Measurements from ENCODE around the gene ZNF865.

ZNF865 gene

GRCh38 chr19:55606471-55606787, 982 bp downstream of the ZNF865 start:
- no peak for TF ChIP-seq EZH2 (IDR thresholded peaks at IDR 0.05; ENCODE audit: borderline replicate concordance, low read length)
- TF ChIP-seq, protein P1, sequence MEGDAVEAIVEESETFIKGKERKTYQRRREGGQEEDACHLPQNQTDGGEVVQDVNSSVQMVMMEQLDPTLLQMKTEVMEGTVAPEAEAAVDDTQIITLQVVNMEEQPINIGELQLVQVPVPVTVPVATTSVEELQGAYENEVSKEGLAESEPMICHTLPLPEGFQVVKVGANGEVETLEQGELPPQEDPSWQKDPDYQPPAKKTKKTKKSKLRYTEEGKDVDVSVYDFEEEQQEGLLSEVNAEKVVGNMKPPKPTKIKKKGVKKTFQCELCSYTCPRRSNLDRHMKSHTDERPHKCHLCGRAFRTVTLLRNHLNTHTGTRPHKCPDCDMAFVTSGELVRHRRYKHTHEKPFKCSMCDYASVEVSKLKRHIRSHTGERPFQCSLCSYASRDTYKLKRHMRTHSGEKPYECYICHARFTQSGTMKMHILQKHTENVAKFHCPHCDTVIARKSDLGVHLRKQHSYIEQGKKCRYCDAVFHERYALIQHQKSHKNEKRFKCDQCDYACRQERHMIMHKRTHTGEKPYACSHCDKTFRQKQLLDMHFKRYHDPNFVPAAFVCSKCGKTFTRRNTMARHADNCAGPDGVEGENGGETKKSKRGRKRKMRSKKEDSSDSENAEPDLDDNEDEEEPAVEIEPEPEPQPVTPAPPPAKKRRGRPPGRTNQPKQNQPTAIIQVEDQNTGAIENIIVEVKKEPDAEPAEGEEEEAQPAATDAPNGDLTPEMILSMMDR (IDR thresholded peaks at IDR 0.05; ENCODE audit: low read length), result no peak
- H3K79me2 ChIP-seq (ENCODE audit: insufficient read depth, low read length), result no peaks in the 10 kb centered on the region
- no peaks in the 10 kb centered on the region for H3K9me3 ChIP-seq (ENCODE audit: low read length)
- peaks cover 19% of the 10 kb centered on the region for H3K36me3 ChIP-seq (ENCODE audit: insufficient read depth, low read length)
- H3K27ac ChIP-seq (ENCODE audit: low read depth, low read length, poor library complexity, severe bottlenecking), result peak overlapping the region; percentile 48
- no peaks in the 10 kb centered on the region for H3K9me2 ChIP-seq (ENCODE audit: low read depth, low read length)
- H3K4me2 ChIP-seq (ENCODE audit: low read length), result peak overlapping the region; percentile 89
- H3K27me3 ChIP-seq (ENCODE audit: insufficient read depth, low read length), result no peaks in the 10 kb centered on the region
- no peaks in the 10 kb centered on the region for H4K20me1 ChIP-seq (ENCODE audit: insufficient read depth, low read length)
- peak overlapping the region; percentile 96 for H3K9ac ChIP-seq (ENCODE audit: low read length)
- peaks cover 14% of the 10 kb centered on the region for H3K4me1 ChIP-seq (ENCODE audit: insufficient read depth, low read length, severe bottlenecking)
- H3F3A ChIP-seq (ENCODE audit: insufficient read depth, low read length), result no peaks in the 10 kb centered on the region; the same call in 1 of the 2 replicates
- no peak overlapping the region for H2AFZ ChIP-seq (ENCODE audit: low read length)
- peak overlapping the region; percentile 85 for H3K4me3 ChIP-seq (ENCODE audit: low read depth, low read length, poor library complexity, severe bottlenecking)

DNA sequence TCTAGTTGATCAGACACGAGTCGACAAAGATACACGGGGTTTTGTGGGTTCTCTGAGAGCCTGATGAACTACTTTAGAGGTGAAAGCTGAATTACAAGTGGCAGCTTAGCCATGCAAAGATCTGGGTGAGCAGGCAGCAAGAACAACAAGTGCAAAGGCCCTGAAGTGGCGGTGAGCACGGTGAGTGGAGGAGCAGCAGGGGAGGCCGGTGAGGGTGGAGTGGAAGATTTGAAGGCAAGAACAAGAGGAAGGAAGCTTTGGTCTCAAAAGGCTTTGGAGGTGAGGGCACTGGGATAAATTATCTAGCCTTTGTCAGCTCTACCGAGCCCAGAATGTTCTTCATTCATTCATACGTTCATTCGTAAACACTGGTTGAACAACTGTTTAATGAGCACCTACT, 1.4 kb downstream of the ZNF865 start:
- no peaks in the 10 kb centered on the region for H4K20me1 ChIP-seq (ENCODE audit: insufficient read depth, low read length)
- H3K9ac ChIP-seq (ENCODE audit: low read length), result peak overlapping the region; percentile 96; the same call in 1 of the 2 replicates
- peaks cover 13% of the 10 kb centered on the region for H3K4me1 ChIP-seq (ENCODE audit: insufficient read depth, low read length, severe bottlenecking)
- no peaks in the 10 kb centered on the region for H3K27me3 ChIP-seq (ENCODE audit: insufficient read depth, low read length)
- H3K27ac ChIP-seq (ENCODE audit: low read depth, low read length, poor library complexity, severe bottlenecking), result peak overlapping the region; percentile 48
- H3K79me2 ChIP-seq (ENCODE audit: insufficient read depth, low read length), result no peaks in the 10 kb centered on the region
- peak overlapping the region; percentile 89 for H3K4me2 ChIP-seq (ENCODE audit: low read length)
- no peak for TF ChIP-seq EZH2 (IDR thresholded peaks at IDR 0.05; ENCODE audit: borderline replicate concordance, low read length)
- TF ChIP-seq, protein P1 (IDR thresholded peaks at IDR 0.05; ENCODE audit: low read length), result no peak
- peak overlapping the region; percentile 85 for H3K4me3 ChIP-seq (ENCODE audit: low read depth, low read length, poor library complexity, severe bottlenecking)
- H3F3A ChIP-seq (ENCODE audit: insufficient read depth, low read length), result no peaks in the 10 kb centered on the region; the same call in 1 of the 2 replicates
- H3K9me2 ChIP-seq (ENCODE audit: low read depth, low read length), result no peaks in the 10 kb centered on the region
- no peak overlapping the region for H2AFZ ChIP-seq (ENCODE audit: low read length)
- H3K36me3 ChIP-seq (ENCODE audit: insufficient read depth, low read length), result peaks cover 19% of the 10 kb centered on the region
- H3K9me3 ChIP-seq (ENCODE audit: low read length), result no peaks in the 10 kb centered on the region

DNA sequence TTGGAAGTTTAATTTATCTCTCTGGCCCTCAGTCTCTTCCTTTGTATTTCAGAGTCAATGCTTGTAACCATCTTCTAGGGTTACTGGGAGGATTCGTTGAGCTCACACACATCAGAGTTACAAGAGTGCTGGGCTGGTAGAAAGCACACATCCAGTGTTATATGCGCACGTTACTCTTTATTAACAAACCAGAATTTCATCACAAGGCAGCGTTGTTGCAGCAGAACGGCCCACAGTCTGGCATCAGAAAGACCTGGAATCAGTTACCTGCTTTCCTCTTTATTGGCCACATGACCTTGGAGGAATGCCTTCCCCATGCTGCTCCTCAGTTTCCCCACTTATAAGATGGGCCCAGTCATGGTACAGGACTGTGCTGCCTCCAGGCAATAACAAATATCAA, 3.9 kb downstream of the ZNF865 start:
- Histone ChIP-seq H3K4me1 (ENCODE audit: insufficient read depth, low read length, severe bottlenecking) (peaks cover 12% of the 10 kb centered on the region), H3K9me2 (ENCODE audit: low read depth, low read length) (no peaks in the 10 kb centered on the region), H3K27me3 (ENCODE audit: insufficient read depth, low read length) (no peaks in the 10 kb centered on the region), H3K4me2 (ENCODE audit: low read length) (no peak overlapping the region), H3K9ac (ENCODE audit: low read length) (no peak overlapping the region), H3K9me3 (ENCODE audit: low read length) (no peaks in the 10 kb centered on the region), H3F3A (ENCODE audit: insufficient read depth, low read length) (no peaks in the 10 kb centered on the region; the same call in 1 of the 2 replicates), H3K79me2 (ENCODE audit: insufficient read depth, low read length) (no peaks in the 10 kb centered on the region), H3K36me3 (ENCODE audit: insufficient read depth, low read length) (peaks cover 19% of the 10 kb centered on the region), H2AFZ (ENCODE audit: low read length) (no peak overlapping the region), H4K20me1 (ENCODE audit: insufficient read depth, low read length) (no peaks in the 10 kb centered on the region), H3K27ac (ENCODE audit: low read depth, low read length, poor library complexity, severe bottlenecking) (no peak overlapping the region), H3K4me3 (ENCODE audit: low read depth, low read length, poor library complexity, severe bottlenecking) (no peak overlapping the region)
- TF ChIP-seq EZH2 (IDR thresholded peaks at IDR 0.05; ENCODE audit: borderline replicate concordance, low read length), result no peak
- TF ChIP-seq, protein P1 (IDR thresholded peaks at IDR 0.05; ENCODE audit: low read length), result no peak
